ENCODE measurements around the gene TMEM167B. TPM values are rescaled to one million over a fixed set of nuclear protein-coding genes. Genes with fewer than 3 reads are reported as not detected.
"Not testable (repeated sequence)": the region's sequence is repeated elsewhere in the genome, so short reads cannot be mapped to it uniquely, and the experiment has no call there.

TMEM167B gene
- total RNA-seq, 1 donor from 2014 or later, result 35.2 TPM

GRCh38 chr1:109113590-109114341 lies 23.2 kb downstream of the TMEM167B start, which contains the start of gene ELAPOR1:
ELAPOR1 (plus strand) TSS chr1:109114115; CDS start chr1:109114184, 69 bp downstream.
- DNase-seq, result peak; percentile 57

- DNase-seq, result no peak
These were observed 23.7 kb downstream of the TMEM167B start for GRCh38 chr1:109114342-109114674.

GRCh38 chr1:109115685-109116084 lies 25.1 kb downstream of the TMEM167B start:
- DNase-seq, result no peak

- no peak for DNase-seq
These were observed 25.7 kb downstream of the TMEM167B start for GRCh38 chr1:109116286-109116685.

GRCh38 chr1:109118089-109118488 lies 27.5 kb downstream of the TMEM167B start:
- DNase-seq, result no peak

DNA sequence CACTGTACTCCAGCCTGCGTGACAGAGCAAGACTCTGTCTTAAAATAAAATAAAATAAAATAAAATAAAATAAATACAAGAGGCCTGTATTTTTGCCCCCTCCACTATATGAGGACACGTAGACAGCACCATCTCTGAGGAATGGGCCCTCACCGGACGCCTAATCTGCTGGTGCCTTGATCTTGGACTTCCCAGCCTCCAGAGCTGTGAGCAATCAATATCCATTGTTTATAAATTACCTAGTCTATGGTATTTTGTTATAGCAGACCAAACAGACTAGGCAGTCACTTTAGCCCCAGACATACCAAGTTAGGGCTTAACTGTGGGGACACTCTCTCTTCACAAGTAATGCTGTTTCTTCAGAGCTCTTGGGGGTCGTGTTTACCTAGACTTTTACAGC lies 29.8 kb downstream of the TMEM167B start:
- no peak for DNase-seq

DNA sequence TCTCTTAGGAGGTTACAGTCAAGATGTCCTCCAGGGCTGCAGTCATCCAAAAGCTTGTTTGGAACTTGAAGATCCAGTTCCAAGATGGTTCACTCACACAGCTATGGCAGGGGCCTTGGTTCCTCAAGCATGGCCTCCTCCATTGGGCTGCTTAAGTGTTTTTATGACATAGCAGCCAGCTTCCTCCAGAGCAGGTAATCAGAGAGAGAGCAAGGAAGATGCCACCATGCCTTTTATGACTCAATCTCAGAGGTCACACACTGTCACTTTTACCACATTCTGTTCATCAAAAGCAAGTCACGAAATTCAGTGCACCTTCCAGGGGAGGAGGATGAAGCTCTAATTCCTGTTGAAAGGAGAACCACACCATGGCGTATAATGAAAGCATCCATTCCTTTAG lies 40.5 kb downstream of the TMEM167B start:
- no peak for DNase-seq

- no peak for DNase-seq
These were observed 41.2 kb downstream of the TMEM167B start for GRCh38 chr1:109131800-109132199.

DNA sequence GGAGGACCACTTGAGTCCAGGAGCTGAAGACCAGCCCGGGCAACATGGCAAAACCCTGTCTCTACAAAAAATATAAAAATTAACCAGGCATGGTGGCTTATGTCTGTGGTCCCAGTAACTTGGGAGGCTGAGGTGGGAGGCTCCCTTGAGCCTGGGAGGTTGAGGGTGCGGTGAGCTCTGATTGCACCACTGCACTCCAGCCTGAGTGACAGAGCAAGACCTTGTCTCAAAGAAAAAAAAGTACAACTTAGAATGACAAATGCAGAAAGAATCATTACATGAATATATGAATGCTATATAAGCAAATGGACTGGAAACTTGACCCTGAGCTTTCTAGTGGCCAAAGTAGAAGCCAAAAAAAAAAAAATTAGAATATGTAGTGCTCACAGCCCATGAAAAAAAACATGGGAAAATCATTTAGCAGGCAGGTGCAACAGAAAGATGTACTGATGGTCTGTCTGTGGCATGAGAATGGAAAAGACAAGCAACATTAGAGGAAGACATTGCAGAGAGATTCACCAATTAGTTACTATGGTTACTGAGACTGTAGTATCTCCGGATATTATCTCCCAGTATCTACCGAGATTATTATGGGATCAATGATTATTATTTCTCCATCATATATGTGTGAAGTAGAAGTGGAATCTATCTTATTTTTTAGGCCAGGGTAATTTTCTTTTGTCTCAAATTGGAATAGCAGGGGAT lies 42.6 kb downstream of the TMEM167B start:
- no peak for DNase-seq

DNA sequence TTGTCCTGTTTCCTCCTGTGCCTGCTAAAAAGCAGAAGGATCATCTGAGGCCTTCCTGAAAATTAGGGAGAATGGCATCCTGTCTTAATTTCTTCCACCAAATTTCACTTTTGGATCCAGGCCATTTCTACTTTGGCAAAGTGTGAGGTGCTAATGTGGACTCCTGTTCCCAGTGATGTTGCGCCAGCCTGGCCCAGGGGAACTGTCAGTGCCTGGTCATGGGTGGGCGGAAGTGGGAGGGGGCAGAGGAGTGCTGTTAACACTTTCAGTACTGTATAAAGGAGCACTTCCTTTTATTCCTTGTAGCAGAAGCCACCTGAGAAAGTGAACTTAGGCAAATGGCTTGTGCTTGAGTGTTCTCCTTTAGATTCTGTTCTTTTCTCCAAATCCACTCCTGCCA lies 43.3 kb downstream of the TMEM167B start:
- DNase-seq, result no peak

GRCh38 chr1:109134423-109134822 lies 43.9 kb downstream of the TMEM167B start:
- DNase-seq, result no peak

- no peak for DNase-seq
These were observed 45.4 kb downstream of the TMEM167B start for GRCh38 chr1:109135940-109136339.

DNA sequence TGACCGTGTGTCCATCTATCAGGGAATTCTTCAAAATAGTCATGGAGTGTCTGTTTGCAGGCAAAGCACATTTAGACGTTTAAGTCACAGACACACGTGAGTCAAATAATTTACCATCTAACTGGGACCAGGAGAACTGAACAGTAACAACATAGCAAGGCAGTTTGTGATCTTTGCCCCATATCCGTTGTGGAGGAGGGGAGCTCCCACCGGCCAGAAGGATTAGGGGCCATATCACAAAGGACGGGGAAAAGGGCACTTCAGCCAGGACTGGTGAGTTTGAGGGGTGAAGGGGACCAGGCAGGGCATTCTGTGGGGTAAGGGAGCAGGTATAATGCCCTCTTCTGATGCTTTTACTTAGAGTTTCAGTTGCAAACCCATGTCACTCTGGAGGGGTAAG lies 46.2 kb downstream of the TMEM167B start:
- DNase-seq, result no peak

DNA sequence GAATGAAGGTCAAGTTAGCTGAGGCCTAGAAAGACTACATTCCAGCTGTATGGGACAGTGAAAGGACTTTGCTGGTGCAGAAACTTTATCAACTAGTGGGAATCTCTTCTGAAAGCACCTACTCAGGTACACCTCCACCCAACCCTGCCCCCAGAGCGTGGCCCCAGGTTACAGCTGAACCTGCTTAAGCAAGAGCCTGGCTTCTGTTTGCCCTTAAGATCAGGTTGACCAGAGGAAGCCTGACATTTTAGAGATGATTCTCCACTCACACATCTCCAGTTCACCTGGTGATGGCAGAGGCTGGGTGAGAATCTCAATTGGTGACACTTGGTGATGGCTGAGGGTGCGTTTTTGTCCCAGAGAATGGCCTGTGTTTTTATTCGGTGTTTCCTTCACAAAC lies 47.4 kb downstream of the TMEM167B start:
- no peak for DNase-seq

GRCh38 chr1:109138358-109138757 lies 47.8 kb downstream of the TMEM167B start:
- no peak for DNase-seq

GRCh38 chr1:109140392-109140791 lies 49.8 kb downstream of the TMEM167B start:
- DNase-seq, result no peak

- DNase-seq, result no peak
These were observed 51.7 kb downstream of the TMEM167B start for GRCh38 chr1:109142260-109142659.

GRCh38 chr1:109142725-109143124 lies 52.2 kb downstream of the TMEM167B start:
- not testable (repeated sequence) for DNase-seq

Small RNA genes lying within 50 kb of the gene (small RNA-seq; reads per million reads assigned to genes)
- not detected for gene AL356488.2 (ENCODE audit: low replicate concordance)

Other genes starting within 250 kb of the TMEM167B start
- gene AKNAD1, start 233.7 kb upstream of the TMEM167B start, total RNA-seq, result 2.6 TPM
- gene GPSM2, start 213.8 kb upstream of the TMEM167B start, total RNA-seq, result 76.5 TPM
- 32.2 TPM for gene CLCC1, start 127.3 kb upstream of the TMEM167B start, total RNA-seq
- 22.7 TPM for gene WDR47, start 48.7 kb upstream of the TMEM167B start, total RNA-seq
- 68.0 TPM for gene TAF13, start 14.8 kb upstream of the TMEM167B start, total RNA-seq
- 18.8 TPM for gene ELAPOR1, start 23.4 kb downstream of the TMEM167B start, total RNA-seq
- gene SARS1, start 123.2 kb downstream of the TMEM167B start, total RNA-seq, result 99.2 TPM
- gene CELSR2, start 158.8 kb downstream of the TMEM167B start, total RNA-seq, result 16.7 TPM
- 5.4 TPM for gene PSRC1, start 192.4 kb downstream of the TMEM167B start, total RNA-seq
- not detected for gene MYBPHL, start 216.2 kb downstream of the TMEM167B start, total RNA-seq

All from tongue (tissue), 3 donors.